Neuronal stem cell (in vitro differentiated cells): ENCODE measurements around the gene ARHGAP22.

ENCODE experiments used
- DNase-seq: peaks from one replicate; pipeline ENCODE4 v3.0.0-alpha.2; 2013; ENCODE audit warnings: low spot score
- H2AFZ ChIP-seq: one replicate; pipeline ENCODE4 v1.6.1; 2013; ENCODE audit warnings: mild to moderate bottlenecking, low read length, inconsistent platforms
- H2AK5ac ChIP-seq: 2 replicates; pipeline ENCODE4 v1.6.1; 2013; ENCODE audit warnings: low read depth, mild to moderate bottlenecking, inconsistent platforms, low read length, moderate library complexity, mixed read lengths
- H2BK120ac ChIP-seq: 2 replicates; pipeline ENCODE4 v1.6.1; 2013; ENCODE audit warnings: low read depth, mild to moderate bottlenecking, inconsistent platforms, low read length, moderate library complexity, mixed read lengths
- H2BK12ac ChIP-seq: one replicate; pipeline ENCODE4 v1.6.1; 2013; ENCODE audit warnings: low read length, inconsistent platforms
- H2BK15ac ChIP-seq: 2 replicates; pipeline ENCODE4 v1.6.1; 2013; ENCODE audit warnings: mild to moderate bottlenecking, low read length, inconsistent platforms, mixed read lengths
- H2BK5ac ChIP-seq: one replicate; pipeline ENCODE4 v1.6.1; 2013; ENCODE audit warnings: inconsistent platforms, mild to moderate bottlenecking, low read length, moderate library complexity
- H3K14ac ChIP-seq: one replicate; pipeline ENCODE4 v1.6.1; 2013; ENCODE audit warnings: low read length, inconsistent platforms
- H3K18ac ChIP-seq: 2 replicates; pipeline ENCODE4 v1.6.1; 2013; ENCODE audit warnings: low read length, inconsistent platforms
- H3K23ac ChIP-seq: 2 replicates; pipeline ENCODE4 v1.6.1; 2013; ENCODE audit warnings: low read depth, mild to moderate bottlenecking, mixed read lengths, low read length, inconsistent platforms; ENCODE audit not compliant: poor library complexity
- H3K27ac ChIP-seq: replicated peaks from 3 replicates; pipeline ENCODE4 v1.5.1; 2013; ENCODE audit warnings: low read length, inconsistent platforms
- H3K27me3 ChIP-seq, 3 experiments: 2 replicates each; pipeline ENCODE4 v1.6.1; 2013; ENCODE audit warnings: low read length in 3 of 3, mild to moderate bottlenecking in 2 of 3, inconsistent platforms in 1 of 3, low read depth in 1 of 3, mixed read lengths in 1 of 3, moderate library complexity in 1 of 3; ENCODE audit not compliant: control insufficient read depth in 3 of 3, insufficient read depth in 3 of 3
- H3K36me3 ChIP-seq, 2 donors: replicated peaks in 1 of 2; 2 replicates each; pipeline ENCODE4 v1.6.1; 2013; ENCODE audit warnings: low read length in 2 of 2; ENCODE audit not compliant: control insufficient read depth in 2 of 2, insufficient read depth in 2 of 2
- H3K4ac ChIP-seq: 2 replicates; pipeline ENCODE4 v1.6.1; 2013; ENCODE audit warnings: inconsistent platforms, mild to moderate bottlenecking, low read length, moderate library complexity
- H3K4me1 ChIP-seq, 2 donors: 1 replicate in 1 of 2; 2 replicates in 1 of 2; pipeline ENCODE4 v1.6.1; 2013; ENCODE audit warnings: low read length in 2 of 2, low read depth in 1 of 2; ENCODE audit not compliant: control insufficient read depth in 2 of 2, insufficient read depth in 1 of 2
- H3K4me2 ChIP-seq: one replicate; pipeline ENCODE4 v1.6.1; 2013; ENCODE audit warnings: mild to moderate bottlenecking, low read length, inconsistent platforms; ENCODE audit not compliant: insufficient read depth, poor library complexity, severe bottlenecking
- H3K4me3 ChIP-seq, 2 donors: 2 replicates each; pipeline ENCODE4 v1.5.1; 2013; ENCODE audit warnings: low read length in 2 of 2, mild to moderate bottlenecking in 2 of 2, inconsistent platforms in 1 of 2, moderate library complexity in 1 of 2
- H3K79me1 ChIP-seq: one replicate; pipeline ENCODE4 v1.6.1; 2013; ENCODE audit warnings: low read depth, mild to moderate bottlenecking, inconsistent platforms, low read length, moderate library complexity
- H3K9ac ChIP-seq: one replicate; pipeline ENCODE4 v1.6.1; 2013; ENCODE audit warnings: mild to moderate bottlenecking, low read depth, low read length, inconsistent platforms; ENCODE audit not compliant: poor library complexity
- H3K9me3 ChIP-seq, 2 donors: replicated peaks in 1 of 2; 2 replicates each; pipeline versions ENCODE3 to v1.6.1; 2013; ENCODE audit warnings: low read length in 2 of 2, mild to moderate bottlenecking in 2 of 2, inconsistent platforms in 1 of 2, low read depth in 1 of 2, mixed read lengths in 1 of 2, moderate library complexity in 1 of 2; ENCODE audit not compliant: control insufficient read depth in 2 of 2, insufficient read depth in 1 of 2
- H4K8ac ChIP-seq: one replicate; pipeline ENCODE4 v1.6.1; 2013; ENCODE audit warnings: low read depth, mild to moderate bottlenecking, inconsistent platforms, low read length, moderate library complexity
- H4K91ac ChIP-seq: one replicate; pipeline ENCODE4 v1.6.1; 2013; ENCODE audit warnings: low read length, low read depth, mild to moderate bottlenecking, inconsistent platforms; ENCODE audit not compliant: poor library complexity
- WGBS, 2 donors: extraction: QIAGEN DNeasy Blood & Tissue Kit; methylation state at CpG; one replicate each; pipeline ENCODE4 v1.1.7; 2013; ENCODE audit warnings: missing lambda C conversion rate in 2 of 2, mixed read lengths in 1 of 2; ENCODE audit not compliant: insufficient read length in 2 of 2, insufficient replicate concordance in 1 of 2; ENCODE audit errors: extremely low coverage in 2 of 2; 5-methylcytosine and 5-hydroxymethylcytosine counted together

The ARHGAP22 gene

DNA sequence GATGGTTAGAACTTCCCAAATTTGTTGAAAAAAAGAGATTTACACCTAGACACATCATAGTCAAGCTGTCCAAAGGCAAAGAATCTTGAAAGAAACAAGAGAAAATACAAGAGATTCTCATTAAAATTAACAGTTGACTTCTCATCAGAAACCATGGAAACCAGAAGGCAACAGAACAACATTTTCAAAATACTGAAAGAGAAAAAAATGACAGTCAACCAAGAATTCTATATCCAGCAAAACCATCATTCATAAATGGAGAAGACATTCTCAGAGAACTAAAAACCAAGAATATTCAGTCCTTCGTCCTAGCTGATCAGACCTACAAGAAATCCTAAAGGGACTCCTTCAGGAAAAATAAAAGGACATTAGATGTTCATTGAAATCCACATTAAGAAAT is 90.6 kb downstream of the ARHGAP22 start:
- H2AK5ac ChIP-seq: no peak overlapping the region
- peaks cover 0 to 12% (median 0%) of the 10 kb centered on the region in 3 experiments for H3K27me3 ChIP-seq
- DNase-seq: no peak
- no peak overlapping the region for H3K18ac ChIP-seq
- H2BK120ac ChIP-seq: no peak overlapping the region
- no peak overlapping the region for H3K4ac ChIP-seq
- H3K23ac ChIP-seq: no peak overlapping the region
- H3K9ac ChIP-seq: no peak overlapping the region
- no peak overlapping the region for H3K27ac ChIP-seq
- no peak overlapping the region for H3K14ac ChIP-seq
- H2BK5ac ChIP-seq: no peak overlapping the region
- H4K8ac ChIP-seq: no peak overlapping the region
- peaks cover 0 to 5% of the 10 kb centered on the region in 2 donors for H3K4me1 ChIP-seq
- no peak overlapping the region for H3K4me3 ChIP-seq
- no peak overlapping the region for H3K4me2 ChIP-seq
- H2BK15ac ChIP-seq: no peak overlapping the region
- no peak overlapping the region for H2BK12ac ChIP-seq
- H3K36me3 ChIP-seq: no peaks in the 10 kb centered on the region
- H4K91ac ChIP-seq: no peak overlapping the region
- no CpG with 5 or more reads among the region's 1 CpG for WGBS, 2 donors
- H2AFZ ChIP-seq: no peak overlapping the region
- H3K9me3 ChIP-seq: peaks cover 0 to 3% of the 10 kb centered on the region in 2 donors
- no peaks in the 10 kb centered on the region for H3K79me1 ChIP-seq

DNA sequence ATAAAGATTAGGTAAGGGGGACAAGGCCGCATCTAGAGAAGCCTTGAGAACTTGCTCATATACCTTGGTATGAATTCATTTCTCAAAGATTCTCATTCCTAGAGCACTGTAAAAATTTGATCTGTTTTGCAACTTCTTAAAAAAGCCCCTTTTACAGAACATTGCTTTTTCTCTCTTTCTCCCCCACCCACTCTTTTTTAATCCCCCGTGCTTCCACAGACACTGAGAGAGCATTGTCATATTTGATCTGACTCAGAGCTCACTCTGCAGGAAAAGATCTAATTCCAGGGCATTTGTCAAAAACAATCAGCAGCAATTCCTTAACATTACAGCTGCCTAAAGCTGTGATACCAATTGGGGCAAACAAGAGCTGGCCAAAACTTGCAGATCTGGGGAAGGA is 92.0 kb downstream of the ARHGAP22 start:
- no peak overlapping the region for H3K18ac ChIP-seq
- no peak overlapping the region for H3K4me3 ChIP-seq
- H3K4me1 ChIP-seq: peaks cover 0 to 7% of the 10 kb centered on the region in 2 donors
- no peak overlapping the region for H3K23ac ChIP-seq
- H2AFZ ChIP-seq: no peak overlapping the region
- WGBS, 2 donors: no CpG with 5 or more reads among the region's 2 CpGs
- no peak overlapping the region for H3K4ac ChIP-seq
- no peak overlapping the region for H4K91ac ChIP-seq
- no peak overlapping the region for H2AK5ac ChIP-seq
- no peaks in the 10 kb centered on the region for H3K36me3 ChIP-seq
- H3K27ac ChIP-seq: no peak overlapping the region
- no peak overlapping the region for H2BK15ac ChIP-seq
- no peak overlapping the region for H3K4me2 ChIP-seq
- peaks cover 0 to 3% of the 10 kb centered on the region in 2 donors for H3K9me3 ChIP-seq
- no peak overlapping the region for H2BK5ac ChIP-seq
- H3K79me1 ChIP-seq: no peaks in the 10 kb centered on the region
- H3K27me3 ChIP-seq: no peaks in the 10 kb centered on the region
- no peak overlapping the region for H3K14ac ChIP-seq
- no peak overlapping the region for H2BK12ac ChIP-seq
- no peak overlapping the region for H2BK120ac ChIP-seq
- no peak overlapping the region for H4K8ac ChIP-seq
- no peak for DNase-seq
- no peak overlapping the region for H3K9ac ChIP-seq

DNA sequence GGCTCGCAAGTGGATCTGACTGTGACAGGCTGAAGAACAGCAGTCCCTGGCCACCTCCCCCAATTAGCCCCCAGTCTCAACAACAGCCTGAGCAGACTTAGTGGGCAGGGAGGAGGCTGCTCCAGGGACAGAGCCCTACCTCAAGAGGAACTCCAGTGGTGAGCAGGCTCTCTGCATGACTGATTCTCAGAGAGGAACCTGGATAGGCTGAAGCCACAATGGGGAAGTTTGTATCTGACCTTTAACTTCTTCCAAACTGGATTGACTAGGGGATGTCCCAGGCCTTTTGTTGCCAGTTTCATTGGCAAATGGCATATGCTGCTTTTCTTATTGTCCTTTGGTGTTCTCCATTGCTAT is 93.0 kb downstream of the ARHGAP22 start:
- no peak overlapping the region for H3K4me3 ChIP-seq
- H2BK15ac ChIP-seq: no peak overlapping the region
- no peak overlapping the region for H3K27ac ChIP-seq
- peaks cover 0 to 3% of the 10 kb centered on the region in 2 donors for H3K9me3 ChIP-seq
- H2BK120ac ChIP-seq: no peak overlapping the region
- no CpG with 5 or more reads among the region's 1 CpG for WGBS, 2 donors
- no peak overlapping the region for H3K18ac ChIP-seq
- peaks cover 0 to 7% of the 10 kb centered on the region in 2 donors for H3K4me1 ChIP-seq
- H3K27me3 ChIP-seq: no peaks in the 10 kb centered on the region
- no peak for DNase-seq
- H3K36me3 ChIP-seq: no peaks in the 10 kb centered on the region
- H2AFZ ChIP-seq: peak overlapping the region; percentile 4
- no peak overlapping the region for H2AK5ac ChIP-seq
- no peak overlapping the region for H2BK5ac ChIP-seq
- no peak overlapping the region for H3K4ac ChIP-seq
- no peak overlapping the region for H4K91ac ChIP-seq
- H3K79me1 ChIP-seq: no peaks in the 10 kb centered on the region
- H3K4me2 ChIP-seq: no peak overlapping the region
- no peak overlapping the region for H4K8ac ChIP-seq
- no peak overlapping the region for H3K14ac ChIP-seq
- H3K9ac ChIP-seq: no peak overlapping the region
- no peak overlapping the region for H2BK12ac ChIP-seq
- no peak overlapping the region for H3K23ac ChIP-seq

DNA sequence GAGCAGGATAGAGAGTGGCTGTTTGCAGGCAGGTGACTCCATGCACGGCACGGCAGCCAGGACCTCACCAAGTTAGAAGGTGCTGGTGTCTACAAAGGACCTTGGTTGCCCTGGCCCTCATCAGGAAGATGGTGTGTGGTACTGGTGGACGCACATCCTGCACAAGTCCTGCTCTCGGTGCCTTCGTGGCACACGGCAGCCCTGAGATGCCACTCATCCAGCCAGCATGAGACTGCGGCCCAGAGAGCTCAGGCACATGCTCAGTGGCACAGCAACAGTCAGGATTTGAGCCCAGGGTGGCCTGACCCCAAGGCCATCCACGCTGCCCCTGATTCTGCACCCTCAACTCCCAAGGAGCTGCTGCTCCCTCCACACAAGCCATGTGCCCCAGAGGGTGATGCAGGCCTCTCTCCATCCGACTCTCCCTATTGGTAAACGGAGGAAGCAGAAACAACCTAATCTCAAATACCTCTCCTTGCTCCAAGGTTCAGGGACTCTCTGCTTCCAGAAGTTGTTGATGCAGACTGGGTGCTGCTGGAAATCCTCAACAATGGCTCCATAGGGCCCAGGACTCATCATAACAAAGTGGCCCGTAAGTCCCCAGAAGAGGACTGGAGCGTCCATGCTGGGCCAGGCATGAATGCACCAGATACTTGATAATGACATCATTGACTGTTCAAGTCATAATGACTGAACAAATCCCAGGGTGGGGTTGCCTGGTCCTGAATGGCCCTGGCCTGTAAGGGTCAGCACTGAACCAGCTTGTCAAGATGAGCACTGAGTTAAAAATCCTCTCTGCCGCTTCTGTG is 93.6 kb downstream of the ARHGAP22 start:
- no peak overlapping the region for H2BK5ac ChIP-seq
- no peak overlapping the region for H2BK120ac ChIP-seq
- H3K9me3 ChIP-seq: peaks cover 0 to 3% of the 10 kb centered on the region in 2 donors
- peak overlapping the region; percentile 4 for H2AFZ ChIP-seq
- H3K36me3 ChIP-seq: no peaks in the 10 kb centered on the region
- H3K27me3 ChIP-seq: no peaks in the 10 kb centered on the region
- no peaks in the 10 kb centered on the region for H3K79me1 ChIP-seq
- H2BK15ac ChIP-seq: no peak overlapping the region
- no peak overlapping the region for H3K27ac ChIP-seq
- no peak overlapping the region for H3K4me2 ChIP-seq
- H2AK5ac ChIP-seq: no peak overlapping the region
- no peak for DNase-seq
- WGBS, 2 donors: no CpG with 5 or more reads among the region's 13 CpGs
- H4K91ac ChIP-seq: no peak overlapping the region
- H3K4me3 ChIP-seq: peak overlapping the region in 1 of 2 donors; percentile 11
- no peak overlapping the region for H3K18ac ChIP-seq
- no peak overlapping the region for H2BK12ac ChIP-seq
- H3K4me1 ChIP-seq: peaks cover 0 to 7% of the 10 kb centered on the region in 2 donors
- no peak overlapping the region for H4K8ac ChIP-seq
- peak overlapping the region; percentile 86 for H3K14ac ChIP-seq
- H3K9ac ChIP-seq: no peak overlapping the region
- no peak overlapping the region for H3K23ac ChIP-seq
- no peak overlapping the region for H3K4ac ChIP-seq
